IMR-90 (cell line): Measurements from ENCODE around the gene ZNF318. TPM values are rescaled to one million over a fixed set of nuclear protein-coding genes. Genes with fewer than 3 reads are reported as not detected.
A peak's percentile ranks its signal among the peaks of the same experiment; 100 is the strongest.

Experiments
- ATAC-seq: fragments of 200-7000 bp; cut with Tn5 transposase; 2 replicates; pipeline ENCODE4 v1.9.1; 2020; ENCODE audit warnings: low read depth, mild to moderate bottlenecking, moderate library complexity
- Bru-seq: library from RNA; stranded (reverse); fragments of 400-500 nt; gene quantifications from one replicate; lab custom pipeline; 2021; lab: Mats Ljungman, UMichigan
- BruChase-seq, 2 experiments: library from RNA; stranded (reverse); fragments of 400-500 nt; gene quantifications; one replicate each; lab custom pipeline; 2021; lab: Mats Ljungman, UMichigan
- BruUV-seq: library from RNA; stranded (reverse); fragments of 400-500 nt; replicated peaks from 2 replicates; lab custom pipeline; 2021; lab: Mats Ljungman, UMichigan
- CTCF ChIA-PET: fragments of 300-600 bp; formaldehyde crosslinking; extraction: SDS; loops from one replicate; lab custom pipeline; 2021; ENCODE audit warnings: antibody characterized with exemption; lab: Yijun Ruan, JAX
- POLR2A ChIA-PET: fragments of 300-600 bp; sonication (Branson Sonifier 250); formaldehyde crosslinking; loops from one replicate; lab custom pipeline; 2022; ENCODE audit warnings: antibody characterized with exemption; ENCODE audit not compliant: unreplicated experiment; lab: Charles Lee
- DNase-seq: peaks from one replicate; pipeline ENCODE4 v3.0.0; 2013
- H2AFZ ChIP-seq: replicated peaks from 2 replicates; pipeline ENCODE3; 2013; ENCODE audit warnings: low read length, mild to moderate bottlenecking; ENCODE audit not compliant: poor library complexity
- H2AK5ac ChIP-seq: 2 replicates; pipeline ENCODE4 v1.6.1; 2013; ENCODE audit warnings: low read depth, low read length, inconsistent platforms
- H2AK9ac ChIP-seq: replicated peaks from 2 replicates; pipeline ENCODE3; 2013; ENCODE audit warnings: mild to moderate bottlenecking, low read depth, low read length, moderate library complexity; ENCODE audit not compliant: poor library complexity
- H2BK120ac ChIP-seq: 2 replicates; pipeline ENCODE4 v1.6.1; 2013; ENCODE audit warnings: low read depth, low read length, inconsistent platforms
- H2BK15ac ChIP-seq: 3 replicates; pipeline ENCODE4 v1.6.1; 2013; ENCODE audit warnings: low read depth, low read length, inconsistent platforms
- H2BK20ac ChIP-seq: 2 replicates; pipeline ENCODE4 v1.6.1; 2013; ENCODE audit warnings: low read depth, mild to moderate bottlenecking, inconsistent platforms, low read length, moderate library complexity
- H2BK5ac ChIP-seq: 2 replicates; pipeline ENCODE4 v1.6.1; 2013; ENCODE audit warnings: mild to moderate bottlenecking, low read depth, low read length, inconsistent platforms; ENCODE audit not compliant: poor library complexity, severe bottlenecking
- H3K14ac ChIP-seq: replicated peaks from 2 replicates; pipeline ENCODE4 v1.6.1; 2013; ENCODE audit warnings: low read depth, low read length, inconsistent platforms
- H3K18ac ChIP-seq: 2 replicates; pipeline ENCODE4 v1.6.1; 2013; ENCODE audit warnings: low read depth, low read length, control low read depth
- H3K23ac ChIP-seq: 2 replicates; pipeline ENCODE4 v1.6.1; 2013; ENCODE audit warnings: low read depth, low read length, inconsistent platforms
- H3K27ac ChIP-seq: 2 replicates; pipeline ENCODE4 v1.5.1; 2013; ENCODE audit warnings: mild to moderate bottlenecking, control low read depth, low read length; ENCODE audit not compliant: insufficient read depth
- H3K27me3 ChIP-seq: 2 replicates; pipeline ENCODE4 v1.6.1; 2013; ENCODE audit warnings: low read length; ENCODE audit not compliant: control insufficient read depth, insufficient read depth
- H3K36me3 ChIP-seq: 2 replicates; pipeline ENCODE4 v1.6.1; 2013; ENCODE audit warnings: low read length, mixed read lengths; ENCODE audit not compliant: control insufficient read depth, insufficient read depth
- H3K4ac ChIP-seq: 2 replicates; pipeline ENCODE4 v1.6.1; 2013; ENCODE audit warnings: low read depth, low read length, inconsistent platforms
- H3K4me1 ChIP-seq: 2 replicates; pipeline ENCODE4 v1.6.1; 2013; ENCODE audit warnings: low read length, mixed read lengths; ENCODE audit not compliant: control insufficient read depth, insufficient read depth
- H3K4me2 ChIP-seq: 2 replicates; pipeline ENCODE4 v1.6.1; 2013; ENCODE audit warnings: low read depth, mild to moderate bottlenecking, control low read depth, low read length, moderate library complexity
- H3K4me3 ChIP-seq: 2 replicates; pipeline ENCODE4 v1.5.1; 2013; ENCODE audit warnings: low read depth, mild to moderate bottlenecking, control low read depth, low read length, moderate library complexity; ENCODE audit not compliant: insufficient read depth
- H3K56ac ChIP-seq: 2 replicates; pipeline ENCODE4 v1.6.1; 2013; ENCODE audit warnings: low read length, inconsistent platforms; ENCODE audit not compliant: insufficient read depth; ENCODE audit errors: extremely low read depth
- H3K79me1 ChIP-seq, 2 experiments: 2 replicates each; pipeline ENCODE4 v1.6.1; 2013; ENCODE audit warnings: low read length in 2 of 2, inconsistent platforms in 1 of 2, low read depth in 1 of 2
- H3K9ac ChIP-seq: 2 replicates; pipeline ENCODE4 v1.6.1; 2013; ENCODE audit warnings: low read depth, low read length, control low read depth
- H3K9me1 ChIP-seq: 2 replicates; pipeline ENCODE4 v1.6.1; 2013; ENCODE audit warnings: low read length, inconsistent platforms; ENCODE audit not compliant: insufficient read depth
- H3K9me3 ChIP-seq: 2 replicates; pipeline ENCODE4 v1.6.1; 2013; ENCODE audit warnings: low read length; ENCODE audit not compliant: control insufficient read depth, insufficient read depth
- H4K20me1 ChIP-seq: 2 replicates; pipeline ENCODE4 v1.6.1; 2013; ENCODE audit warnings: low read length, inconsistent platforms; ENCODE audit not compliant: insufficient read depth
- H4K5ac ChIP-seq: 2 replicates; pipeline ENCODE4 v1.6.1; 2013; ENCODE audit warnings: mild to moderate bottlenecking, low read depth, low read length, control low read depth
- H4K8ac ChIP-seq, 2 experiments: 2 replicates each; pipeline ENCODE4 v1.6.1; 2013; ENCODE audit warnings: low read depth in 2 of 2, low read length in 2 of 2, control low read depth in 1 of 2, inconsistent platforms in 1 of 2
- H4K91ac ChIP-seq: 2 replicates; pipeline ENCODE4 v1.6.1; 2013; ENCODE audit warnings: low read depth, low read length, inconsistent platforms; ENCODE audit not compliant: insufficient read depth
- BHLHE40 ChIP-seq: fragments of 150-350 bp; IDR thresholded peaks from 2 replicates; pipeline ENCODE4 v1.6.1; 2016; ENCODE audit warnings: mild to moderate bottlenecking, low read depth, low read length
- CEBPB ChIP-seq: IDR thresholded peaks from 2 replicates; pipeline ENCODE4 v1.6.1; 2012; ENCODE audit warnings: low read depth, low read length, improper control_type of control experiment
- CHD1 ChIP-seq: IDR thresholded peaks from 2 replicates; pipeline ENCODE4 v1.6.1; 2012; ENCODE audit warnings: low read depth, low read length, improper control_type of control experiment
- FOS ChIP-seq: fragments of 150-350 bp; IDR thresholded peaks from 2 replicates; pipeline ENCODE4 v1.6.1; 2016; ENCODE audit warnings: low read depth, low read length
- MAZ ChIP-seq: IDR thresholded peaks from 2 replicates; pipeline ENCODE4 v1.6.1; 2012; ENCODE audit warnings: low read depth, mild to moderate bottlenecking, low read length, improper control_type of control experiment, moderate library complexity, borderline replicate concordance
- MXI1 ChIP-seq: IDR thresholded peaks from 2 replicates; pipeline ENCODE4 v1.6.1; 2012; ENCODE audit warnings: low read depth, mild to moderate bottlenecking, low read length, moderate library complexity, borderline replicate concordance
- NFE2L2 ChIP-seq: fragments of 150-350 bp; IDR thresholded peaks from 2 replicates; pipeline ENCODE4 v1.6.1; 2016; ENCODE audit warnings: low read depth, mild to moderate bottlenecking, low read length
- POLR2A ChIP-seq: IDR thresholded peaks from 2 replicates; pipeline ENCODE4 v1.6.1; 2012; ENCODE audit warnings: mild to moderate bottlenecking, low read depth, low read length
- RCOR1 ChIP-seq: IDR thresholded peaks from 2 replicates; pipeline ENCODE4 v1.6.1; 2012; ENCODE audit warnings: mild to moderate bottlenecking, low read length, improper control_type of control experiment; ENCODE audit not compliant: insufficient replicate concordance
- WGBS, 2 experiments: methylation state at CpG; one replicate each; pipeline versions ENCODE4 v1.1.5 to v1.1.7; 2013; ENCODE audit warnings: missing lambda C conversion rate in 2 of 2; ENCODE audit not compliant: insufficient read length in 1 of 2; ENCODE audit errors: extremely low coverage in 2 of 2; 5-methylcytosine and 5-hydroxymethylcytosine counted together
- dilution Hi-C: fragments of 300-500 bp; cut with HindIII; formaldehyde crosslinking; loops from one replicate; pipeline ENCODE4 v1.14.3; 2018; ENCODE audit warnings: low sequenced_read_pairs; ENCODE audit not compliant: unreplicated experiment
- in situ Hi-C: fragments of 300-500 bp; cut with MboI; formaldehyde crosslinking; loops from 3 replicates; pipeline ENCODE4 v1.14.3; 2019; ENCODE audit warnings: low sequenced_read_pairs, inconsistent platforms, mixed read lengths
- intact Hi-C: fragments of 100-400 bp; cut with micrococcal nuclease; formaldehyde crosslinking; loops from 2 replicates; pipeline ENCODE4 v1.10.0; 2022
- long read RNA-seq: library from polyadenylated mRNA; unstranded; transcript quantifications from one replicate; pipeline ENCODE4 v2.0.0, GENCODE V29; 2021; ENCODE audit not compliant: unreplicated experiment
- polyA plus RNA-seq, 3 experiments: library from polyadenylated mRNA; depleted of rRNA; stranded (reverse); fragments of >200 nt; gene quantifications; 2 replicates each; pipeline ENCODE4 v1.2.3, GENCODE V29; 2012; ENCODE audit warnings: low replicate concordance in 1 of 3
- total RNA-seq: library from RNA; depleted of rRNA; stranded (reverse); fragments of >200 nt; gene quantifications from 2 replicates; pipeline ENCODE4 v1.2.3, GENCODE V29; 2012; rRNA removed
- TF ChIP-seq, protein P1 (sequence below): fragments of 150-350 bp; IDR thresholded peaks from 2 replicates; pipeline ENCODE4 v1.6.1; 2017; ENCODE audit warnings: mild to moderate bottlenecking, antibody characterized with exemption, low read length, low read depth

The ZNF318 gene
- total RNA-seq (5.6 and 5.7 TPM in 2 replicates), polyA plus RNA-seq (2012; rRNA removed) (6.6 and 6.7 TPM in 2 replicates), Bru-seq, nascent RNA (percentile 59 among the genes with signal in this experiment), BruChase-seq, experiment 1, labeled RNA remaining after a 6-hour chase (percentile 69 among the genes with signal in this experiment), BruChase-seq, experiment 2, labeled RNA remaining after a 2-hour chase (percentile 80 among the genes with signal in this experiment)
- 2.5 and 2.8 TPM in 2 replicates for polyA plus RNA-seq (2012; cell fraction: cytosol; rRNA removed)
- polyA plus RNA-seq (2012; cell fraction: nucleus; rRNA removed; ENCODE audit: low replicate concordance), result 7.3 and 14.8 TPM in 2 replicates
- long read RNA-seq, full-length matches to known transcripts, result 1 of 13 reads
- long read RNA-seq, partial matches to known transcripts, result 3 of 13 reads
- long read RNA-seq, other reads (novel, unspliced or antisense), result 9 of 13 reads

DNA sequence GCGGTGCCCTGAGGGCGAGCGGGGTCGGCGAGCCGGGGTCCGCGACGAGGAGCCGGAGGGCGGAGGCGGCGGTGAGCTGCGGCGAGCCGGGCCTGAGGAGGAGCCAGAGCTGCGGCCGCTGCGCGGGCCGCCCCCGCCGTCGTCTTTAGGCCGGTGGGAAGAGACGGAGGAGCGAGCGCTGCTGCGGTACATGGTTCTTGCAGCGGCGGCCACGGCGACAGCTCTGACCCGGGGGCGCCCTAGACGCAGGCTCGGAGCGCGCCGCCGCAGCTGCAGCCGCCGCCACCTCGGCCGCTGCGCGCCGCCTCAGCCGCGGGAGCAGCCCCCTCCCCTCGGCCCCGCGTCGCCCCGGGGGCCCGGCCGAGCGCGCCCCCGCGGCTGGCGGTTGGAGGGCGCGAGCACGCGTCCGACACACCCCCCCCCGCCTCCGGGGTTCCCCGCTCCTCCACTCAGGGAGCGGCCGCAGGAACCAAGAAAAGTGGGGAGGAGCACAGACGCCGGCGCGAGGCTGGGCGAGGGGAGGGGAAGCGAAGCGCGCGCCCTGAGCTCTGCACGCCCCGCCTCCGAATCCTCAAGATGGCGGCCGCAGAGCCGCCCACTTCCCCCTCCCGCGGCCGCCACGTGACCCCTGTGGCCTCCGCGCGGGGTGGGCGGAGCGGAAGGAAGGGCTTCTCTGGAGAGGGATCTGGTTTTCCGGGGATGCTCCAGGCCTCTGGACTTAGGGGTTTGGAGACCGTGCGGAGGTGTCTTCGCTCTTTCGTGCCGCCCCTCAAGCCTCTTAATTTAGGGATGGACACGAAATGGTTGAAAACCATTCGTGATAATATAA, at the start of gene ZNF318:
Gene ZNF318 (minus strand): TSS at position 474 of the 829 bp plus-strand sequence. CDS start 282 bp downstream, at position 192.
- dilution Hi-C loops, result no loop called here
- Histone ChIP-seq H3K4me2 (peak within 1 kb of the TSS; percentile 91), H3K9ac (peak within 1 kb of the TSS; percentile 81), H2BK5ac (peak within 1 kb of the TSS; percentile 65), H3K23ac (peak within 1 kb of the TSS; percentile 70), H3K4me1 (peaks cover 3% of the 10 kb centered on the region; the same call in 1 of the 2 replicates), H2BK15ac (peak within 1 kb of the TSS; percentile 65; the same call in 2 of the 3 replicates), H4K8ac (peak within 1 kb of the TSS; percentile 99 to 100), H4K20me1 (peaks cover 6% of the 10 kb centered on the region; the same call in 1 of the 2 replicates), H3K14ac (peak within 1 kb of the TSS; percentile 86), H3K27ac (peak within 1 kb of the TSS; percentile 83), H3K4me3 (peak within 1 kb of the TSS; percentile 69), H3K18ac (peak within 1 kb of the TSS; percentile 53; the same call in 1 of the 2 replicates), H4K5ac (peak within 1 kb of the TSS; percentile 92), H3K4ac (peak within 1 kb of the TSS; percentile 92), H2AFZ (peak within 1 kb of the TSS; percentile 93), H2AK5ac (peak within 1 kb of the TSS; percentile 88), H2BK20ac (no peak within 1 kb of the TSS), H3K9me3 (no peaks in the 10 kb centered on the region), H2BK120ac (no peak within 1 kb of the TSS), H2AK9ac (peak within 1 kb of the TSS; percentile 92), H3K9me1 (peaks cover 5% of the 10 kb centered on the region; the same call in 1 of the 2 replicates), H3K36me3 (peaks cover 2% of the 10 kb centered on the region), H3K27me3 (no peaks in the 10 kb centered on the region), H3K79me1 (peaks cover 25 to 35% of the 10 kb centered on the region in 2 experiments), H3K56ac (peak within 1 kb of the TSS; percentile 54; the same call in 1 of the 2 replicates), H4K91ac (peak within 1 kb of the TSS; percentile 82)
- no peak for TF ChIP-seq CHD1
- peak; percentile 86 for TF ChIP-seq MAZ
- no peak for TF ChIP-seq CEBPB
- TF ChIP-seq FOS, result no peak
- TF ChIP-seq NFE2L2, result no peak
- TF ChIP-seq, protein P1, sequence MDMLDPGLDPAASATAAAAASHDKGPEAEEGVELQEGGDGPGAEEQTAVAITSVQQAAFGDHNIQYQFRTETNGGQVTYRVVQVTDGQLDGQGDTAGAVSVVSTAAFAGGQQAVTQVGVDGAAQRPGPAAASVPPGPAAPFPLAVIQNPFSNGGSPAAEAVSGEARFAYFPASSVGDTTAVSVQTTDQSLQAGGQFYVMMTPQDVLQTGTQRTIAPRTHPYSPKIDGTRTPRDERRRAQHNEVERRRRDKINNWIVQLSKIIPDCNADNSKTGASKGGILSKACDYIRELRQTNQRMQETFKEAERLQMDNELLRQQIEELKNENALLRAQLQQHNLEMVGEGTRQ, result peak; percentile 98
- peak; percentile 55; the same call in 1 of the 2 replicates for TF ChIP-seq POLR2A
- no peak for TF ChIP-seq RCOR1
- peak; percentile 55 for TF ChIP-seq MXI1
- peak; percentile 65 for TF ChIP-seq BHLHE40
- in situ Hi-C loops, result no loop called here
- DNase-seq (peak; percentile 96), ATAC-seq (peak; percentile 97)
- intact Hi-C loops, result loop anchor here (2.0 to 5.0 kb wide), 3 partner anchors 57 to 297 kb away; partner anchors contain the start of gene ABCC10
- 0% methylated on average over 9 of the region's 104 CpGs; no CpG with 5 or more reads in 1 of the 2 experiments for WGBS, 2 experiments
- BruUV-seq, result no TSS peak
- ChIA-PET POLR2A (no interaction called here), CTCF (interaction anchor here (1.8 kb wide), 1 partner anchor 17 kb away, joined by 5 read pairs; no protein-coding TSS in a partner anchor)
